Activated CD8-positive, alpha-beta T cell treated with anti-CD3 and anti-CD28 coated beads for 36 hours (primary cell): ENCODE data around the gene CARD9. TPM values are rescaled to one million over a fixed set of nuclear protein-coding genes. Genes with fewer than 3 reads are reported as not detected.

Experiments used
- ATAC-seq: fragments of 200-7000 bp; cut with Tn5 transposase; one replicate; pipeline ENCODE4 v1.10.0; 2021; ENCODE audit warnings: mild to moderate bottlenecking, moderate library complexity
- CTCF ChIA-PET: fragments of 350-600 bp; sonication (Branson Sonifier 250); formaldehyde crosslinking; loops from one replicate; lab custom pipeline; 2021; ENCODE audit warnings: antibody characterized with exemption; lab: Charles Lee
- POLR2A ChIA-PET: fragments of 350-600 bp; sonication (Branson Sonifier 250); formaldehyde crosslinking; loops from one replicate; lab custom pipeline; 2021; ENCODE audit warnings: antibody characterized with exemption; lab: Charles Lee
- DNase-seq: peaks from one replicate; pipeline ENCODE4 v3.0.0-alpha.2; 2020
- H3K27ac Mint-ChIP-seq: one replicate; pipeline ENCODE4 v1.8.0; 2021; ENCODE audit warnings: mild to moderate bottlenecking, mixed read lengths
- H3K27me3 Mint-ChIP-seq: one replicate; pipeline ENCODE4 v1.8.0; 2021; ENCODE audit warnings: mixed read lengths
- H3K36me3 Mint-ChIP-seq: one replicate; pipeline ENCODE4 v1.8.0; 2021; ENCODE audit warnings: low read depth, mixed read lengths
- H3K4me1 Mint-ChIP-seq: one replicate; pipeline ENCODE4 v1.8.0; 2021; ENCODE audit warnings: low read depth, mixed read lengths
- H3K4me3 Mint-ChIP-seq: one replicate; pipeline ENCODE4 v1.8.0; 2021; ENCODE audit warnings: mild to moderate bottlenecking, moderate library complexity, mixed read lengths
- H3K9me3 Mint-ChIP-seq: one replicate; pipeline ENCODE4 v1.8.0; 2021; ENCODE audit warnings: mixed read lengths
- intact Hi-C: fragments of 100-400 bp; cut with micrococcal nuclease; formaldehyde crosslinking; loops from one replicate; pipeline ENCODE4 v1.10.0; 2022
- total RNA-seq, 2 experiments: library from RNA; stranded (reverse); gene quantifications; one replicate each; pipeline ENCODE4 v1.2.3, GENCODE V29; 2021
- TF ChIP-seq, protein P1 (sequence below): fragments of 200-600 bp; IDR thresholded peaks from one replicate; pipeline ENCODE4 v1.8.0; 2022; ENCODE audit warnings: antibody characterized with exemption, mild to moderate bottlenecking

The CARD9 gene
- total RNA-seq, 2 experiments from 2014 or later = 6.8 to 7.1 TPM

DNA sequence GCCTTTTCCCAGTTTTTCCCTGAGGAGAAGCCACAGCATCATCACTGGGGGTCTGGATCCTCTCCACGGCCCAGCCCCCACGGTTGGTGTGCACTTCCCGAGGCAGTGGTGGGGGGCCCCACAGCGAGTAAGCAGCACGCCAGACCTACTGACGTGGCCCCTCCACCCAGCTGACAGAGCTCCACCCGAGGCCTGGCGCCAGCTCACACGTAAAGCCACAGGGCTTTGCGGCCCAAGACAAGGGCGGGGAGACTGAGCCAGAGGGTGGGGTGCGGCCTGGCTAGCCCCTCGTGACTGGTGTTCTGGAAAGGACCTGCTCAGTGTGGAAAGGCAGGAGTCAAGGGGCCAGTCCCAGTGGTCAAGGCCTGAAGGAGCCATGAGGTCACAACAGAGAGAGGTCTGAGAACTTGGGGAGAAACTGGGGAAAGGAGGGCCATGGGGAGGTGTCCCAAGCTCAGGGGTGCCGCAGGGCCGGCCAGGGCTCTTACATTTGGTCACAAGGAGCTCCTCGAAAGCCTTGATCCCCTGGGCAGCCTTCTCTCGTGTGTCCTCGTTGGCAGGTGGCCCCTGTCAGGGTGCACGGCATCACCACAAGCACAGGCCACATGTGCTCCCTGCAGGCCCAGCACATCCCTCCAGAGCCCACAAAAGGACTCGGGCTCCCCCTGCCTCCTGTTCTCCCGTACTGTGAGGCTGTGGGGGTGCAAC is 21.0 kb upstream of the CARD9 start:
- Mint-ChIP-seq H3K4me3 (no peak overlapping the region), H3K4me1 (peaks cover 14% of the 10 kb centered on the region), H3K9me3 (no peaks in the 10 kb centered on the region), H3K27ac (no peak overlapping the region), H3K27me3 (no peaks in the 10 kb centered on the region), H3K36me3 (peaks cover 50% of the 10 kb centered on the region)
- CTCF ChIA-PET = no interaction called here
- DNase-seq (no peak), ATAC-seq (no peak)
- intact Hi-C loops = no loop called here
- TF ChIP-seq, protein P1, sequence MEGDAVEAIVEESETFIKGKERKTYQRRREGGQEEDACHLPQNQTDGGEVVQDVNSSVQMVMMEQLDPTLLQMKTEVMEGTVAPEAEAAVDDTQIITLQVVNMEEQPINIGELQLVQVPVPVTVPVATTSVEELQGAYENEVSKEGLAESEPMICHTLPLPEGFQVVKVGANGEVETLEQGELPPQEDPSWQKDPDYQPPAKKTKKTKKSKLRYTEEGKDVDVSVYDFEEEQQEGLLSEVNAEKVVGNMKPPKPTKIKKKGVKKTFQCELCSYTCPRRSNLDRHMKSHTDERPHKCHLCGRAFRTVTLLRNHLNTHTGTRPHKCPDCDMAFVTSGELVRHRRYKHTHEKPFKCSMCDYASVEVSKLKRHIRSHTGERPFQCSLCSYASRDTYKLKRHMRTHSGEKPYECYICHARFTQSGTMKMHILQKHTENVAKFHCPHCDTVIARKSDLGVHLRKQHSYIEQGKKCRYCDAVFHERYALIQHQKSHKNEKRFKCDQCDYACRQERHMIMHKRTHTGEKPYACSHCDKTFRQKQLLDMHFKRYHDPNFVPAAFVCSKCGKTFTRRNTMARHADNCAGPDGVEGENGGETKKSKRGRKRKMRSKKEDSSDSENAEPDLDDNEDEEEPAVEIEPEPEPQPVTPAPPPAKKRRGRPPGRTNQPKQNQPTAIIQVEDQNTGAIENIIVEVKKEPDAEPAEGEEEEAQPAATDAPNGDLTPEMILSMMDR = no peak
- POLR2A ChIA-PET = interaction anchor here (0.9 to 1.0 kb wide), 2 partner anchors 14 to 20 kb away, joined by 3 read pairs; no protein-coding TSS in a partner anchor

DNA sequence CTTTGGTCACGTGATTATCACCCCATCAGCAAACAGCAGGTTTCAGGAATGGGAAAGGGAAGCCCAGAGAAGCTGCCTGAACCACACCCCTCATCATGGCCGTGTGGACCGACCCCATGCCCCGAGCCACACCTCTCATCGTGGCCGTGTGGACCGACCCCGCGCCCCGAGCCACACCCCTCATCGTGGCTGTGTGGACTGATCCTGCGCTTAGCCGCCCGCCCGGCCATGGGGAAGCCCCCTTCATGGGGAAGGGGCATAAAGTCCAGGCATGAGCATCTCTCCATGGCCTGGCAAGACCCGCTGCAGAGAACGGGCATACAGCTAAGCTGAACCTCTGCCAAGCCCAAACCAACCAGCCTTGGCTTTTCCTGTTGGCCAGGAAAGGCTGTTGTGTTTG is 20.1 kb upstream of the CARD9 start:
- TF ChIP-seq, protein P1 = no peak
- Mint-ChIP-seq H3K4me3 (no peak overlapping the region), H3K4me1 (peaks cover 6% of the 10 kb centered on the region), H3K36me3 (peaks cover 48% of the 10 kb centered on the region), H3K27me3 (no peaks in the 10 kb centered on the region), H3K27ac (no peak overlapping the region), H3K9me3 (no peaks in the 10 kb centered on the region)
- intact Hi-C loops = no loop called here
- no peak for ATAC-seq
- CTCF ChIA-PET = interaction anchor here (1.9 kb wide), 1 partner anchor 30 kb away, joined by 4 read pairs; the partner anchor contains the start of gene DNLZ
- POLR2A ChIA-PET = interaction anchor here (0.8 to 1.0 kb wide), 2 partner anchors 15 to 37 kb away, joined by 3 read pairs; no protein-coding TSS in a partner anchor
- DNase-seq = no peak

DNA sequence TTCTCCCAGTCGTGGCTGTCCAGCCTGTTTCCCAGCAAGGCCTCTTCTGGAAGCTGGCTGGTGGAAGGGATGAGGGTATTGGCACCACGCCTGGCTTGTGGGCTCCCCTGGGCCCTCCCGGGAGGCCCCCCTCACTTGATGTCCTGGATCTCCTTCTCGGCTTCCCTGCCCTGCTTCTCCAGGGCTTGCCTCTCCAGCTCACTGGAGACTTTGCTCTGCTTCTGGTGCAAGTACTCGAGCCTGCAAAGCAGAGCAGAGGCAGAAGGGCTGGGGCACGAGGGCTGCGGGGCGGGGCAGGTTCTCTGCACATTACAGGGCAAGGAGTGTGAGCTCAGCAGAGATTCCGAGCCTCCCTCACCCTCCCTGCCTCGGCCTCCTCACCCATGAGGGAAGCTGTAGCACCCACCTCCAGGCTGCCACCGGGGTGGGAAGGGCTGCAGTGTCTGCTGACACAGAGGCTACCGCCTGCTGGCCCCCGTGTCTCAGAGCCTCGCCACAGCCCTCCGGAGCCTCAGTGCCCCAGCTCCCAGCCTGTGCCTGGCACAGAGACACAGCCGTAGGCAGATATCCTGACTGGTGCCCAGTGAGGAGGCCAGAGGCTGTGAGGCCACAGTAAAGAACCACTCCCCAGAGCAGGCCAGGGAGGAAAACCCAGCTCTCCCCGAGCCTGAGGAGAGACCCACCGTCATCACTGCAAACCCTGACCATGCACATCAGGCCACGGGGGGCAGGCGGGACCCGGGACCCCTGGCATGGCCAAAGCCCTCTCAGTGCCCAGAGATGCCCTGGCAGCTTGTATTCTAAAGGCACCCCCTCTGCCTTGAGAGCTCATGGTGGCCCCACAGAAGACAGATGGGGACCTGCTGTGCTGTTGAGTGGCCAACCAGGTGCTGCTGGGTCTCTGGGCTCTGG is 19.3 kb upstream of the CARD9 start:
- ATAC-seq = no peak

DNA sequence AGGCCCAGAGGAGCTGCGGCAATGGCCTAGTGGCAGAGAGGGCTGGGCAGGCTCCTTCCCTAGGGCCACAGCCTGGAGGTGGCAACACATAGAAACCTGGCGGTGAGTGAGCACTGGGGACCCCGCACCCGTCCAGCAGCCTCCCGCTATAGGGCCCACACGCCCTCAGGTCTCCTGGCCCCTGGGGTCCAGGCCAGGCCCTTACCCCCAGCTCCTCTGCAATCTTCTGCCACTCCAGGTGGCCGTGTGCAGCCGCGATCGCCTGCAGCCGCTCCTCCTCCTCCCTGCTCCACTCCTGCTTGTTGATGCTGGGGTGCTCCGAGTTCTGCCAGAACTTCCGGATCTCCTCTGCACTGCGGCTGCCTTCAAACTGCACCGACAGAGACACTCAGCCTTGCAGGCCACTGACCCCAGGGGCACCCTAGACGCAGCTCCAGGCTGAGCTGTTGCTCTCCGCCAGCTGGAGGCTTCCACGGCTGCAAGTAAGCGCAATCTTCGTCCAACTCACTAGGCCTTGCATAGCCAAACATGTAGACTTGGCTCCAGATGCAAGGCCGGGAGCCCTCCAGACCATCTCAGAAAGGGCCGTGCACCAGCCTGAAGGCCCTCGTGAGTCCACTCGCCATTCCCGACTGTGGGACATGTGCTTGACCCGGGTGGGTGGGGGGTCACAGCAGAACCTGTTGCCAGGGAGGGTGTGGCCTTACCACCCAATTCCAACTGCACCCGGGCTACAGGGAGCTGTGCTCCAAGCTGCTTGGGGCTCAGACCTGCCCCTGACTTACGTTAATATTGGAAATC is 18.5 kb upstream of the CARD9 start:
- CTCF ChIA-PET = interaction anchor here (0.9 to 1.9 kb wide), 3 partner anchors 28 to 46 kb away, joined by 3 to 4 read pairs (median 4); partner anchors contain the start of gene DNLZ
- H3K27me3 Mint-ChIP-seq = no peaks in the 10 kb centered on the region
- POLR2A ChIA-PET = interaction anchor here (0.6 to 1.9 kb wide), 7 partner anchors 9 to 262 kb away, joined by 3 to 6 read pairs (median 4); partner anchors contain the start of genes CARD9 and DNLZ
- no peak for ATAC-seq
- DNase-seq = no peak
- H3K36me3 Mint-ChIP-seq = peaks cover 50% of the 10 kb centered on the region
- no peaks in the 10 kb centered on the region for H3K4me1 Mint-ChIP-seq
- H3K27ac Mint-ChIP-seq = no peak overlapping the region
- no peak overlapping the region for H3K4me3 Mint-ChIP-seq
- intact Hi-C loops = no loop called here
- TF ChIP-seq, protein P1 = no peak
- H3K9me3 Mint-ChIP-seq = no peaks in the 10 kb centered on the region

More for the DNA sequence above, 19.3 kb upstream of the CARD9 start:
- H3K4me1 Mint-ChIP-seq = no peaks in the 10 kb centered on the region
- CTCF ChIA-PET = interaction anchor here (0.9 to 1.9 kb wide), 2 partner anchors 29 to 47 kb away, joined by 3 to 4 read pairs; partner anchors contain the start of gene DNLZ
- no peaks in the 10 kb centered on the region for H3K9me3 Mint-ChIP-seq
- no peak overlapping the region for H3K4me3 Mint-ChIP-seq
- TF ChIP-seq, protein P1 = no peak
- peaks cover 47% of the 10 kb centered on the region for H3K36me3 Mint-ChIP-seq
- intact Hi-C loops = no loop called here
- H3K27me3 Mint-ChIP-seq = no peaks in the 10 kb centered on the region
- POLR2A ChIA-PET = interaction anchor here (0.6 to 1.9 kb wide), 5 partner anchors 10 to 261 kb away, joined by 3 to 6 read pairs (median 3); partner anchors contain the start of gene CARD9
- DNase-seq = no peak
- no peak overlapping the region for H3K27ac Mint-ChIP-seq
